Jurkat, Clone E6-1 (cell line): ENCODE data around the gene FAM83E.
"Not testable (repeated sequence)": the region's sequence is repeated elsewhere in the genome, so short reads cannot be mapped to it uniquely, and the experiment has no call there.

Source experiments
- DNase-seq: peaks from one replicate; pipeline ENCODE4 v3.0.0-alpha.2; 2011; ENCODE audit warnings: low read depth, low spot score
- H3K4me3 ChIP-seq: 2 replicates; pipeline ENCODE4 v1.5.1; 2011; ENCODE audit warnings: mild to moderate bottlenecking, low read length, control low read depth, moderate library complexity

The FAM83E gene

GRCh38 chr19:48596237-48596636, 18.6 kb downstream of the FAM83E start:
- no peak overlapping the region for H3K4me3 ChIP-seq
- DNase-seq: no peak

GRCh38 chr19:48595833-48596232, 19.0 kb downstream of the FAM83E start:
- DNase-seq: no peak

GRCh38 chr19:48595171-48595570, 19.7 kb downstream of the FAM83E start:
- DNase-seq: no peak
- no peak overlapping the region for H3K4me3 ChIP-seq

More at GRCh38 chr19:48595833-48596232, 19.0 kb downstream of the FAM83E start:
- no peak overlapping the region for H3K4me3 ChIP-seq

- no peak for DNase-seq
These were observed 23.9 kb downstream of the FAM83E start for GRCh38 chr19:48591021-48591420.

GRCh38 chr19:48588670-48589401, 26.0 kb downstream of the FAM83E start:
- no peak overlapping the region for H3K4me3 ChIP-seq
- DNase-seq: peak; percentile 51

More at GRCh38 chr19:48591021-48591420, 23.9 kb downstream of the FAM83E start:
- H3K4me3 ChIP-seq: no peak overlapping the region

- no peak for DNase-seq
- H3K4me3 ChIP-seq: no peak overlapping the region
These were observed 27.5 kb downstream of the FAM83E start for GRCh38 chr19:48587387-48587786.

GRCh38 chr19:48582168-48582567, 32.7 kb downstream of the FAM83E start:
- H3K4me3 ChIP-seq: no peak overlapping the region
- no peak for DNase-seq

GRCh38 chr19:48578891-48579290, 36.0 kb downstream of the FAM83E start:
- no peak for DNase-seq
- no peak overlapping the region for H3K4me3 ChIP-seq

GRCh38 chr19:48577908-48578307, 37.0 kb downstream of the FAM83E start:
- H3K4me3 ChIP-seq, DNase-seq: not testable (repeated sequence)

- no peak for DNase-seq
- H3K4me3 ChIP-seq: no peak overlapping the region
These were observed 38.8 kb downstream of the FAM83E start for GRCh38 chr19:48575931-48576622.

- DNase-seq: no peak
- no peak overlapping the region for H3K4me3 ChIP-seq
These were observed 41.7 kb downstream of the FAM83E start for GRCh38 chr19:48573163-48573505.

- H3K4me3 ChIP-seq: no peak overlapping the region
- no peak for DNase-seq
These were observed 43.3 kb downstream of the FAM83E start for GRCh38 chr19:48571378-48572162.

GRCh38 chr19:48569814-48570213, 45.1 kb downstream of the FAM83E start:
- no peak for DNase-seq
- no peak overlapping the region for H3K4me3 ChIP-seq

- H3K4me3 ChIP-seq: no peak overlapping the region
These were observed 46.5 kb downstream of the FAM83E start for GRCh38 chr19:48568345-48568886.

GRCh38 chr19:48565090-48565489, 49.8 kb downstream of the FAM83E start:
- H3K4me3 ChIP-seq: no peak overlapping the region
- no peak for DNase-seq

More at GRCh38 chr19:48568345-48568886, 46.5 kb downstream of the FAM83E start:
- DNase-seq: no peak
